ENCODE measurements around the gene FHOD1. TPM values are rescaled to one million over a fixed set of nuclear protein-coding genes. Genes with fewer than 3 reads are reported as not detected.

The FHOD1 gene
- total and polyA plus RNA-seq, 9 of the 15 experiments (the other 6 are each of a cell fraction or from before 2014, with no cell fraction given), result 18.7 to 126 (median 32.3) TPM

DNA sequence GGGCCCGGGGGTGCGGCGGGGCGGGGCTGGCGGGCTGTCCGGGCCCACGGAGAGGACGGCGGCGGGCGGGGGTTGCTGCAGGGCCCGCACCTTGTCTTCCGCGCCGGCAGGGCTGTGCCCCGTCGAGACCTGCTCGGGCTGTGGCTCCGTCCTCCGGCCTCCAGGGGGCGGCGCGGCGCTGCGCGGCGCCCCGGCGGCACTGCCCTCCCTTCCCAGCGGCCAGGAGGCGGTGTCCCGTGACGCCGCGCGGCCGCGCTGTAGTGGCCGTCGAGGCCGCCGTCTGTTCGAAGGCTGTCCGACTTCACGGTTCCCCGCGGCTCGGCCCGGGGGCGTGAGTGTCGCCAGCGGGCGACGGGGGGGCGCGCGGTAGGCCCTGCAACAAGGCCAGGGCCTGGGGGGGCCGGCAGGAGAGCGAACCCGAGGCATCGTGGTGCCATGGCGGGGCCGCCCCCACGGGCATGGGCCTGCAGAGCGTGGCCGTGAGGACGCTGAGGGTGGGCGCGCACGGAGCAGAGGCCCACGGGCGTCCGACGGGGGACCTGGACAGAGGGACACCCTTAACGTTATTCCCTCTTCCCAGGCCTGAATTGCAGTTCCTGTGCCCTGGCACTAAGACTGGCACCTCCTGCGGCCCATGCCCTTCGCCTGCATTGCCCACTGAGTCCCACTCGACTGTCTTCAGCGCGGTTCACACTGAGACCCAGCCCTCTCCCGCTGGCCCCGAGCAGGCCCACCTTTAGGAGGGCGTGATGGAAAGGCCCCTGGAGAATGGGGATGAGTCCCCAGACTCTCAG, 32.2 kb upstream of the FHOD1 start, which contains the start of gene PLEKHG4 (continued):
- TF ChIP-seq ZBTB7A (IDR thresholded peaks at IDR 0.05; ENCODE audit: borderline replicate concordance, control insufficient read depth, low read depth, low read length) (peak; percentile 51; the same call in 1 of the 2 replicates), CXXC5 (CRISPR knock-in tag; IDR thresholded peaks at IDR 0.05) (peak; percentile 96), KAT7 (CRISPR knock-in tag; IDR thresholded peaks at IDR 0.05; ENCODE audit: borderline replicate concordance) (peak; percentile 92), NR2C2 (CRISPR knock-in tag; IDR thresholded peaks at IDR 0.05) (no peak), NR2C2 (tag; IDR thresholded peaks at IDR 0.05) (peak; percentile 56), ZFP36 (IDR thresholded peaks at IDR 0.05; ENCODE audit: low read depth, low read length, partially characterized antibody) (peak; percentile 37), HBP1 (CRISPR knock-in tag; IDR thresholded peaks at IDR 0.05) (no peak), PHTF2 (CRISPR knock-in tag; IDR thresholded peaks at IDR 0.05) (no peak), BMI1 (IDR thresholded peaks at IDR 0.05; ENCODE audit: low read length) (no peak), HDAC1 (IDR thresholded peaks at IDR 0.05) (peak in 1 of 2 experiments; percentile 26; a peak in 1 of 4 replicates), NR2F6 (CRISPR knock-in tag; IDR thresholded peaks at IDR 0.05) (no peak)
- TF ChIP-seq, protein P1, sequence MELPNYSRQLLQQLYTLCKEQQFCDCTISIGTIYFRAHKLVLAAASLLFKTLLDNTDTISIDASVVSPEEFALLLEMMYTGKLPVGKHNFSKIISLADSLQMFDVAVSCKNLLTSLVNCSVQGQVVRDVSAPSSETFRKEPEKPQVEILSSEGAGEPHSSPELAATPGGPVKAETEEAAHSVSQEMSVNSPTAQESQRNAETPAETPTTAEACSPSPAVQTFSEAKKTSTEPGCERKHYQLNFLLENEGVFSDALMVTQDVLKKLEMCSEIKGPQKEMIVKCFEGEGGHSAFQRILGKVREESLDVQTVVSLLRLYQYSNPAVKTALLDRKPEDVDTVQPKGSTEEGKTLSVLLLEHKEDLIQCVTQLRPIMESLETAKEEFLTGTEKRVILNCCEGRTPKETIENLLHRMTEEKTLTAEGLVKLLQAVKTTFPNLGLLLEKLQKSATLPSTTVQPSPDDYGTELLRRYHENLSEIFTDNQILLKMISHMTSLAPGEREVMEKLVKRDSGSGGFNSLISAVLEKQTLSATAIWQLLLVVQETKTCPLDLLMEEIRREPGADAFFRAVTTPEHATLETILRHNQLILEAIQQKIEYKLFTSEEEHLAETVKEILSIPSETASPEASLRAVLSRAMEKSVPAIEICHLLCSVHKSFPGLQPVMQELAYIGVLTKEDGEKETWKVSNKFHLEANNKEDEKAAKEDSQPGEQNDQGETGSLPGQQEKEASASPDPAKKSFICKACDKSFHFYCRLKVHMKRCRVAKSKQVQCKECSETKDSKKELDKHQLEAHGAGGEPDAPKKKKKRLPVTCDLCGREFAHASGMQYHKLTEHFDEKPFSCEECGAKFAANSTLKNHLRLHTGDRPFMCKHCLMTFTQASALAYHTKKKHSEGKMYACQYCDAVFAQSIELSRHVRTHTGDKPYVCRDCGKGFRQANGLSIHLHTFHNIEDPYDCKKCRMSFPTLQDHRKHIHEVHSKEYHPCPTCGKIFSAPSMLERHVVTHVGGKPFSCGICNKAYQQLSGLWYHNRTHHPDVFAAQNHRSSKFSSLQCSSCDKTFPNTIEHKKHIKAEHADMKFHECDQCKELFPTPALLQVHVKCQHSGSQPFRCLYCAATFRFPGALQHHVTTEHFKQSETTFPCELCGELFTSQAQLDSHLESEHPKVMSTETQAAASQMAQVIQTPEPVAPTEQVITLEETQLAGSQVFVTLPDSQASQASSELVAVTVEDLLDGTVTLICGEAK (IDR thresholded peaks at IDR 0.05), result peak; percentile 53
- TF ChIP-seq, protein P1 (CRISPR knock-in tag; IDR thresholded peaks at IDR 0.05), result no peak
- TF ChIP-seq, protein P2, sequence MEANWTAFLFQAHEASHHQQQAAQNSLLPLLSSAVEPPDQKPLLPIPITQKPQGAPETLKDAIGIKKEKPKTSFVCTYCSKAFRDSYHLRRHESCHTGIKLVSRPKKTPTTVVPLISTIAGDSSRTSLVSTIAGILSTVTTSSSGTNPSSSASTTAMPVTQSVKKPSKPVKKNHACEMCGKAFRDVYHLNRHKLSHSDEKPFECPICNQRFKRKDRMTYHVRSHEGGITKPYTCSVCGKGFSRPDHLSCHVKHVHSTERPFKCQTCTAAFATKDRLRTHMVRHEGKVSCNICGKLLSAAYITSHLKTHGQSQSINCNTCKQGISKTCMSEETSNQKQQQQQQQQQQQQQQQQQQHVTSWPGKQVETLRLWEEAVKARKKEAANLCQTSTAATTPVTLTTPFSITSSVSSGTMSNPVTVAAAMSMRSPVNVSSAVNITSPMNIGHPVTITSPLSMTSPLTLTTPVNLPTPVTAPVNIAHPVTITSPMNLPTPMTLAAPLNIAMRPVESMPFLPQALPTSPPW (CRISPR knock-in tag; IDR thresholded peaks at IDR 0.05), result peak; percentile 87

All from K562 (cell line).